ENCODE results near the gene PAX9.

Gene PAX9

GRCh38 chr14:36661506-36662257 lies at the start of gene PAX9:
PAX9 (plus strand) TSS chr14:36661860; CDS start chr14:36662090, 230 bp downstream.
- DNase-seq = peak; percentile 92

GRCh38 chr14:36617824-36618223 lies 43.8 kb upstream of the PAX9 start:
- DNase-seq = no peak

GRCh38 chr14:36618641-36619040 lies 43.0 kb upstream of the PAX9 start:
- DNase-seq = no peak

GRCh38 chr14:36619131-36619530 lies 42.5 kb upstream of the PAX9 start:
- no peak for DNase-seq

- DNase-seq = no peak
Observed at GRCh38 chr14:36619853-36620252, 41.8 kb upstream of the PAX9 start.

GRCh38 chr14:36625014-36625413 lies 36.6 kb upstream of the PAX9 start:
- DNase-seq = no peak

GRCh38 chr14:36625436-36625835 lies 36.2 kb upstream of the PAX9 start:
- DNase-seq = no peak

- no peak for DNase-seq
Observed at GRCh38 chr14:36626151-36626550, 35.5 kb upstream of the PAX9 start.

GRCh38 chr14:36627981-36628380 lies 33.7 kb upstream of the PAX9 start:
- DNase-seq = no peak

- no peak for DNase-seq
Observed at GRCh38 chr14:36633580-36633979, 28.1 kb upstream of the PAX9 start.

- DNase-seq = no peak
Observed at GRCh38 chr14:36646664-36647416, 14.8 kb upstream of the PAX9 start.

GRCh38 chr14:36647417-36647823 lies 14.2 kb upstream of the PAX9 start:
- DNase-seq = no peak

GRCh38 chr14:36647824-36648753 lies 13.6 kb upstream of the PAX9 start:
- peak; percentile 63 for DNase-seq

- no peak for DNase-seq
Observed at GRCh38 chr14:36649872-36650650, 11.6 kb upstream of the PAX9 start.

- DNase-seq = no peak
Observed at GRCh38 chr14:36652542-36653201, 9.0 kb upstream of the PAX9 start.

- DNase-seq = no peak
Observed at GRCh38 chr14:36653413-36653812, 8.2 kb upstream of the PAX9 start.

- DNase-seq = no peak
Observed at GRCh38 chr14:36653962-36654793, 7.5 kb upstream of the PAX9 start.

GRCh38 chr14:36654794-36655381 lies 6.8 kb upstream of the PAX9 start:
- no peak for DNase-seq

GRCh38 chr14:36655571-36655962 lies 6.1 kb upstream of the PAX9 start:
- DNase-seq = no peak

- peak; percentile 54 for DNase-seq
Observed at GRCh38 chr14:36655963-36656686, 5.5 kb upstream of the PAX9 start.
